Fibroblast of lung (primary cell): ENCODE measurements around the gene MRPS2. TPM values are rescaled to one million over a fixed set of nuclear protein-coding genes. Genes with fewer than 3 reads are reported as not detected.
A peak's percentile ranks its signal among the peaks of the same experiment; 100 is the strongest.

Source experiments
- DNase-seq, 2 donors: peaks; one replicate each; pipeline versions ENCODE4 v3.0.0 to v3.0.0-alpha.2; 2010; ENCODE audit warnings: low read depth in 2 of 2
- H2AFZ ChIP-seq: 2 replicates; pipeline ENCODE4 v1.5.1; 2012; ENCODE audit warnings: low read length, control low read depth, inconsistent platforms
- H3K27ac ChIP-seq: 2 replicates; pipeline ENCODE4 v1.5.1; 2011; ENCODE audit warnings: low read length, control low read depth; ENCODE audit not compliant: insufficient read depth
- H3K27me3 ChIP-seq: 2 replicates; pipeline ENCODE4 v1.5.1; 2011; ENCODE audit warnings: mild to moderate bottlenecking, low read length; ENCODE audit not compliant: control insufficient read depth, insufficient read depth
- H3K36me3 ChIP-seq: 2 replicates; pipeline ENCODE4 v1.5.1; 2011; ENCODE audit warnings: low read length; ENCODE audit not compliant: control insufficient read depth, insufficient read depth
- H3K4me1 ChIP-seq: 2 replicates; pipeline ENCODE4 v1.5.1; 2011; ENCODE audit warnings: low read length; ENCODE audit not compliant: control insufficient read depth, insufficient read depth; ENCODE audit errors: extremely low read depth
- H3K4me2 ChIP-seq: 2 replicates; pipeline ENCODE4 v1.5.1; 2011; ENCODE audit warnings: low read length, control low read depth; ENCODE audit not compliant: insufficient read depth; ENCODE audit errors: extremely low read depth
- H3K4me3 ChIP-seq, 4 experiments: fragments of 200-600 bp in 1 of 4; sonication (generic) in 1 of 4; replicated peaks in 1 of 4; 2 replicates each; pipeline ENCODE4 v1.5.1; 2011 to 2016; ENCODE audit warnings: low read length in 4 of 4, low read depth in 3 of 4, mild to moderate bottlenecking in 3 of 4, control low read depth in 2 of 4, inconsistent platforms in 1 of 4, mixed read lengths in 1 of 4; ENCODE audit not compliant: insufficient read depth in 1 of 4; ENCODE audit errors: control extremely low read depth in 1 of 4
- H3K79me2 ChIP-seq: 2 replicates; pipeline ENCODE4 v1.5.1; 2012; ENCODE audit warnings: mild to moderate bottlenecking, low read length, inconsistent platforms; ENCODE audit not compliant: control insufficient read depth, insufficient read depth
- H3K9ac ChIP-seq: 2 replicates; pipeline ENCODE4 v1.5.1; 2011; ENCODE audit warnings: mild to moderate bottlenecking, low read length, control low read depth; ENCODE audit not compliant: insufficient read depth
- H3K9me3 ChIP-seq: 2 replicates; pipeline ENCODE4 v1.5.1; 2012; ENCODE audit warnings: low read depth, low read length; ENCODE audit not compliant: control insufficient read depth, insufficient read depth
- H4K20me1 ChIP-seq: 2 replicates; pipeline ENCODE4 v1.5.1; 2011; ENCODE audit warnings: low read length; ENCODE audit not compliant: control insufficient read depth, insufficient read depth; ENCODE audit errors: extremely low read depth
- CTCF ChIP-seq, 2 donors: IDR thresholded peaks in 1 of 2; conservative IDR thresholded peaks in 1 of 2; 1 replicate in 1 of 2; 2 replicates in 1 of 2; pipeline ENCODE4 v1.5.1; 2011 to 2012; ENCODE audit warnings: low read length in 2 of 2, control low read depth in 1 of 2, inconsistent platforms in 1 of 2, low read depth in 1 of 2, mild to moderate bottlenecking in 1 of 2
- EZH2 ChIP-seq: IDR thresholded peaks from 2 replicates; pipeline ENCODE4 v1.5.1; 2012; ENCODE audit warnings: low read length, control low read depth, mild to moderate bottlenecking; ENCODE audit errors: missing control alignments
- polyA plus RNA-seq, 2 donors: library from polyadenylated mRNA; depleted of rRNA in 1 of 2; stranded (reverse) in 1 of 2; unstranded in 1 of 2; fragments of >200 nt; gene quantifications; 2 replicates each; pipeline ENCODE4 v1.2.1, GENCODE V29; 2011 to 2012; ENCODE audit warnings: missing spikeins in 1 of 2
- total RNA-seq: library from RNA; depleted of rRNA; stranded (reverse); fragments of >200 nt; gene quantifications from 2 replicates; pipeline ENCODE4 v1.2.1, GENCODE V29; 2014

The MRPS2 gene
- total and polyA plus RNA-seq, 2 donors (not counting 1 experiment from before 2014, with no cell fraction given), result 10.4 to 43.6 TPM

- peaks cover 6% of the 10 kb centered on the region for H3K4me1 ChIP-seq
- DNase-seq, result no peak
- no peak overlapping the region for H3K4me2 ChIP-seq
- TF ChIP-seq EZH2, result no peak
- no peak for TF ChIP-seq CTCF (conservative IDR thresholded peaks at IDR 0.05 in 1 of 2, IDR thresholded peaks at IDR 0.05 in 1 of 2; ENCODE audit: low read depth in 1 of 2, low read length in 2 of 2)
- H3K36me3 ChIP-seq, result peaks cover 17% of the 10 kb centered on the region
- H4K20me1 ChIP-seq, result no peaks in the 10 kb centered on the region
- H3K27me3 ChIP-seq, result no peaks in the 10 kb centered on the region
- H3K9me3 ChIP-seq, result no peaks in the 10 kb centered on the region
- H3K4me3 ChIP-seq, result no peak overlapping the region
- H3K27ac ChIP-seq, result no peak overlapping the region
- no peak overlapping the region for H3K9ac ChIP-seq
- no peak overlapping the region for H2AFZ ChIP-seq
- H3K79me2 ChIP-seq, result peaks cover 13% of the 10 kb centered on the region
These were observed 3.1 kb downstream of the MRPS2 start for GRCh38 chr9:135503371-135504261.

- no peak overlapping the region for H2AFZ ChIP-seq
- H3K79me2 ChIP-seq, result peaks cover 13% of the 10 kb centered on the region
- peaks cover 5% of the 10 kb centered on the region for H3K4me1 ChIP-seq
- H3K27ac ChIP-seq, result no peak overlapping the region
- no peak overlapping the region for H3K4me3 ChIP-seq
- no peak for TF ChIP-seq EZH2
- TF ChIP-seq CTCF (conservative IDR thresholded peaks at IDR 0.05 in 1 of 2, IDR thresholded peaks at IDR 0.05 in 1 of 2; ENCODE audit: low read depth in 1 of 2, low read length in 2 of 2), result peak; percentile 37 to 79
- H3K9me3 ChIP-seq, result no peaks in the 10 kb centered on the region
- no peaks in the 10 kb centered on the region for H3K27me3 ChIP-seq
- no peaks in the 10 kb centered on the region for H4K20me1 ChIP-seq
- H3K4me2 ChIP-seq, result no peak overlapping the region
- DNase-seq, result peak; percentile 38 to 60
- H3K9ac ChIP-seq, result no peak overlapping the region
- H3K36me3 ChIP-seq, result peaks cover 17% of the 10 kb centered on the region
These were observed 4.1 kb downstream of the MRPS2 start for GRCh38 chr9:135504262-135505243.
